ENCODE results near the gene ABCA6. TPM values are rescaled to one million over a fixed set of nuclear protein-coding genes. Genes with fewer than 3 reads are reported as not detected.

Gene ABCA6
- total and polyA plus RNA-seq, 2 of the 13 experiments (the other 11 are each of a cell fraction or from before 2014, with no cell fraction given) = 0.05 to 0.11 TPM

- no peaks in the 10 kb centered on the region for H4K20me1 ChIP-seq (ENCODE audit: insufficient read depth, low read length)
- TF ChIP-seq MEIS1 (CRISPR knock-in tag; IDR thresholded peaks at IDR 0.05; ENCODE audit: borderline replicate concordance) = no peak
- no peak for TF ChIP-seq ZNF782 (CRISPR knock-in tag; IDR thresholded peaks at IDR 0.05; ENCODE audit: borderline replicate concordance)
- TF ChIP-seq ZNF207 (IDR thresholded peaks at IDR 0.05; ENCODE audit: borderline replicate concordance) = no peak
- TF ChIP-seq ZNF878 (CRISPR knock-in tag; IDR thresholded peaks at IDR 0.05) = no peak
- TF ChIP-seq ZSCAN22 (CRISPR knock-in tag; IDR thresholded peaks at IDR 0.05) = no peak
- TF ChIP-seq ZNF230 (CRISPR knock-in tag; IDR thresholded peaks at IDR 0.05) = no peak
- TF ChIP-seq TGIF2 (CRISPR knock-in tag; IDR thresholded peaks at IDR 0.05) = no peak
- H3K4me3 ChIP-seq (replicated peaks in 1 of 3; ENCODE audit: insufficient read depth in 1 of 3, low read depth in 2 of 3, low read length in 3 of 3) = no peak overlapping the region
- in situ Hi-C loops (cut with HindIII; ENCODE audit: extremely low pct_ligation_motif_present, low pct_unique_long_range_greater_than_20kb) = loop anchor here (25.0 kb wide), 1 partner anchor 272 kb away; no protein-coding TSS in a partner anchor
- H3K9me3 ChIP-seq (ENCODE audit: low read length) = peaks cover 26% of the 10 kb centered on the region
- H3K4me2 ChIP-seq (ENCODE audit: low read depth, low read length) = no peak overlapping the region
- ChIA-PET CTCF (ENCODE audit: low intra/inter-chr PET ratio, low total read pairs) (no interaction called here), POLR2A (no interaction called here)
- no peak for FAIRE-seq
- no peak overlapping the region for H2AFZ ChIP-seq (ENCODE audit: low read length)
- no peak overlapping the region for H3K9ac ChIP-seq (ENCODE audit: insufficient read depth, low read depth, low read length)
- no peak for DNase-seq (ENCODE audit: low spot score)
- ATAC-seq = no peak
- no peak overlapping the region for H3K27ac ChIP-seq (ENCODE audit: extremely low read length, insufficient read depth, low read length)
- peaks cover 9% of the 10 kb centered on the region for H3K4me1 ChIP-seq (ENCODE audit: insufficient read depth, low read length)
- 93% methylated on average over 7 of the region's 7 CpGs for WGBS (ENCODE audit: low lambda C conversion rate)
- intact Hi-C loops (cut with micrococcal nuclease; ENCODE audit: unreplicated experiment) = no loop called here
- no peaks in the 10 kb centered on the region for H3K79me2 ChIP-seq (ENCODE audit: insufficient read depth, low read length)
- H3K36me3 ChIP-seq (replicated peaks in 1 of 2; ENCODE audit: control insufficient read depth in 1 of 2, insufficient read depth in 2 of 2, low read length in 2 of 2) = no peaks in the 10 kb centered on the region
- H3K27me3 ChIP-seq (ENCODE audit: control insufficient read depth in 1 of 2, insufficient read depth in 2 of 2, low read length in 2 of 2) = no peaks in the 10 kb centered on the region
- BruUV-seq (replicated peaks) = no TSS peak
Observed at GRCh38 chr17:69059458-69060175, 82.1 kb downstream of the ABCA6 start.

GRCh38 chr17:69058165-69058564 is 83.5 kb downstream of the ABCA6 start:
- no TSS peak for BruUV-seq (replicated peaks)
- peak; percentile 41 for DNase-seq (ENCODE audit: low spot score)
- ATAC-seq = no peak
- WGBS (ENCODE audit: low lambda C conversion rate) = 93% methylated on average over 1 of the region's 1 CpG
- intact Hi-C loops (cut with micrococcal nuclease; ENCODE audit: unreplicated experiment) = no loop called here
- Histone ChIP-seq H3K79me2 (ENCODE audit: insufficient read depth, low read length) (no peaks in the 10 kb centered on the region), H2AFZ (ENCODE audit: low read length) (no peak overlapping the region), H3K4me2 (ENCODE audit: low read depth, low read length) (no peak overlapping the region), H3K36me3 (replicated peaks in 1 of 2; ENCODE audit: control insufficient read depth in 1 of 2, insufficient read depth in 2 of 2, low read length in 2 of 2) (no peaks in the 10 kb centered on the region), H3K4me1 (ENCODE audit: insufficient read depth, low read length) (peaks cover 17% of the 10 kb centered on the region), H3K27ac (ENCODE audit: extremely low read length, insufficient read depth, low read length) (no peak overlapping the region), H3K27me3 (ENCODE audit: control insufficient read depth in 1 of 2, insufficient read depth in 2 of 2, low read length in 2 of 2) (no peaks in the 10 kb centered on the region), H3K9me3 (ENCODE audit: low read length) (peaks cover 26% of the 10 kb centered on the region), H4K20me1 (ENCODE audit: insufficient read depth, low read length) (no peaks in the 10 kb centered on the region), H3K4me3 (replicated peaks in 1 of 3; ENCODE audit: insufficient read depth in 1 of 3, low read depth in 2 of 3, low read length in 3 of 3) (no peak overlapping the region), H3K9ac (ENCODE audit: insufficient read depth, low read depth, low read length) (no peak overlapping the region)
- POLR2A ChIA-PET = interaction anchor here (1.0 kb wide), 1 partner anchor 11 kb away, joined by 3 read pairs; no protein-coding TSS in a partner anchor
- FAIRE-seq = no peak
- in situ Hi-C loops (cut with HindIII; ENCODE audit: extremely low pct_ligation_motif_present, low pct_unique_long_range_greater_than_20kb) = loop anchor here (25.0 kb wide), 1 partner anchor 271 kb away; no protein-coding TSS in a partner anchor
- CTCF ChIA-PET (ENCODE audit: low intra/inter-chr PET ratio, low total read pairs) = interaction anchor here (1.1 kb wide), 1 partner anchor 284 kb away, joined by 4 read pairs; no protein-coding TSS in a partner anchor
- TF ChIP-seq ZMYM4 (CRISPR knock-in tag; IDR thresholded peaks at IDR 0.05) (peak; percentile 56; the same call in 1 of the 2 replicates), RARA (CRISPR knock-in tag; IDR thresholded peaks at IDR 0.05) (no peak), STAG1 (CRISPR knock-in tag; IDR thresholded peaks at IDR 0.05) (peak; percentile 59), EEA1 (CRISPR knock-in tag; IDR thresholded peaks at IDR 0.05; ENCODE audit: borderline replicate concordance) (no peak), CHD2 (IDR thresholded peaks at IDR 0.05; ENCODE audit: low read depth, low read length) (no peak), ZBTB21 (CRISPR knock-in tag; IDR thresholded peaks at IDR 0.05) (no peak), POGZ (CRISPR knock-in tag; IDR thresholded peaks at IDR 0.05) (peak; percentile 50; the same call in 1 of the 2 replicates), DR1 (CRISPR knock-in tag; IDR thresholded peaks at IDR 0.05) (no peak), SMC3 (IDR thresholded peaks at IDR 0.05; ENCODE audit: low read length) (peak; percentile 44; the same call in 1 of the 2 replicates), ZNF639 (CRISPR knock-in tag; conservative IDR thresholded peaks at IDR 0.05) (no peak), BHLHE40 (IDR thresholded peaks at IDR 0.05; ENCODE audit: low read length) (no peak), ZNF746 (CRISPR knock-in tag; IDR thresholded peaks at IDR 0.05) (no peak), ZNF253 (CRISPR knock-in tag; IDR thresholded peaks at IDR 0.05; ENCODE audit: borderline replicate concordance) (no peak), ZNF644 (CRISPR knock-in tag; IDR thresholded peaks at IDR 0.05; ENCODE audit: low read depth) (peak; percentile 64; the same call in 1 of the 2 replicates)

Data from HepG2 (cell line).